Activated naive CD4-positive, alpha-beta T cell treated with anti-CD3 and anti-CD28 coated beads, Interleukin-2, amount 50 U/mL, for 24 hours (primary cell): Measurements from ENCODE around the gene RTN4.

ENCODE experiments used
- H3K27ac Mint-ChIP-seq: one replicate; pipeline ENCODE4 v1.8.0; 2021; ENCODE audit warnings: mild to moderate bottlenecking, mixed read lengths
- H3K27me3 Mint-ChIP-seq: one replicate; pipeline ENCODE4 v1.8.0; 2021; ENCODE audit warnings: mixed read lengths
- H3K36me3 Mint-ChIP-seq: one replicate; pipeline ENCODE4 v1.8.0; 2021; ENCODE audit warnings: mixed read lengths
- H3K4me1 Mint-ChIP-seq: one replicate; pipeline ENCODE4 v1.8.0; 2021; ENCODE audit warnings: mixed read lengths
- H3K4me3 Mint-ChIP-seq: one replicate; pipeline ENCODE4 v1.8.0; 2021; ENCODE audit warnings: mild to moderate bottlenecking, mixed read lengths
- H3K9me3 Mint-ChIP-seq: one replicate; pipeline ENCODE4 v1.8.0; 2021; ENCODE audit warnings: mixed read lengths

RTN4 gene

GRCh38 chr2:54927751-54928615, 122.3 kb downstream of the RTN4 start:
- Mint-ChIP-seq H3K9me3 (no peaks in the 10 kb centered on the region), H3K27ac (no peak overlapping the region), H3K4me1 (no peaks in the 10 kb centered on the region), H3K4me3 (no peak overlapping the region), H3K36me3 (no peaks in the 10 kb centered on the region), H3K27me3 (peaks cover 2% of the 10 kb centered on the region)

DNA sequence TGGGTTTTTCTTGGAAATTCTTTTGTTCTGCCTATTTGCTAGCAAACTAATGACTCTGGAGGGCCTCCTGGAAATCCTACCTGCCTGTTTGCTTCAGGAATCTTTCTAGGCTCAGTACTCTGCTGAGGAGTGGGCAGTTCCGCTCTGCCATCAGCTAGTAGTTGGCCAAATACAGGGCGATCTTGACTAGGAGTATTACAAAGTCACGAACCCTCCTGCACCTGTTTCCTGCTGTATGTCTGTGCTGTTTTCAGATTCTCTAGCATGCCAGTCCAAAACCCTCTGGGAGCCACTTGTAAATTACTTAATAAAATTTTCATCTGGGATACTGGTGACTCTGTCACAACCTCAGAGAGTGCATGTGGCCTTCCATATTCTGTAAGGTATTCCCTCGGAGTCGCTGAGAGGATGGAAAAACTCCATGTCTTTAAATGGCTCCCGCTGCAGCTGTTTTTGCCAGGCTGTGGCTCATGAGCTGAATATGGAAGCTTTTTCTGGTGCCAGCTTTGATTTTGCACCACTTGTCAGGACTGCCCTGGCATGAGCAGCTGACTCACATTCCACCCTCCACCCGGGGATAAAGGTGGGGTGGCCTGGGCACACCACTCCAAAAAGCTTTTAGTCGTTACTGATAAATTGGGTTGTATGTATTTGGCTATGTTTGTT, 123.0 kb downstream of the RTN4 start:
- Mint-ChIP-seq H3K27me3 (peaks cover 3% of the 10 kb centered on the region), H3K4me1 (no peaks in the 10 kb centered on the region), H3K36me3 (no peaks in the 10 kb centered on the region), H3K4me3 (no peak overlapping the region), H3K9me3 (peaks cover 5% of the 10 kb centered on the region), H3K27ac (no peak overlapping the region)

- Mint-ChIP-seq H3K27ac (no peak overlapping the region), H3K9me3 (peaks cover 15% of the 10 kb centered on the region), H3K4me1 (no peaks in the 10 kb centered on the region), H3K4me3 (no peak overlapping the region), H3K36me3 (peaks cover 2% of the 10 kb centered on the region), H3K27me3 (peaks cover 6% of the 10 kb centered on the region)
Measured at GRCh38 chr2:54925022-54925421, 125.2 kb downstream of the RTN4 start.

GRCh38 chr2:54924121-54924520, 126.1 kb downstream of the RTN4 start:
- Mint-ChIP-seq H3K9me3 (peaks cover 15% of the 10 kb centered on the region), H3K4me1 (no peaks in the 10 kb centered on the region), H3K36me3 (peaks cover 2% of the 10 kb centered on the region), H3K27ac (no peak overlapping the region), H3K4me3 (no peak overlapping the region), H3K27me3 (peaks cover 6% of the 10 kb centered on the region)
